ENCODE measurements around the gene FOXI2. TPM values are rescaled to one million over a fixed set of nuclear protein-coding genes. Genes with fewer than 3 reads are reported as not detected.

Gene FOXI2
- total RNA-seq, 2 donors from 2014 or later = not detected

- Mint-ChIP-seq H3K9me3 (no peaks in the 10 kb centered on the region), H3K27me3 (ENCODE audit: low read depth) (peaks cover 13% of the 10 kb centered on the region), H3K4me3 (no peak overlapping the region), H3K36me3 (ENCODE audit: insufficient read depth in 2 of 2) (no peaks in the 10 kb centered on the region), H3K4me1 (ENCODE audit: low read depth) (no peaks in the 10 kb centered on the region), H3K27ac (no peak overlapping the region)
- DNase-seq (no peak), ATAC-seq (replicated peaks in 1 of 2) (no peak)
These were observed 20.0 kb downstream of the FOXI2 start for GRCh38 chr10:127757033-127757432.

- Mint-ChIP-seq H3K4me1 (ENCODE audit: low read depth) (no peaks in the 10 kb centered on the region), H3K27ac (no peak overlapping the region), H3K27me3 (ENCODE audit: low read depth) (peaks cover 8% of the 10 kb centered on the region), H3K9me3 (no peaks in the 10 kb centered on the region), H3K4me3 (no peak overlapping the region), H3K36me3 (ENCODE audit: insufficient read depth in 2 of 2) (no peaks in the 10 kb centered on the region)
- no peak for DNase-seq
- no peak for ATAC-seq (replicated peaks in 1 of 2)
These were observed 22.3 kb downstream of the FOXI2 start for GRCh38 chr10:127759276-127759675.

DNA sequence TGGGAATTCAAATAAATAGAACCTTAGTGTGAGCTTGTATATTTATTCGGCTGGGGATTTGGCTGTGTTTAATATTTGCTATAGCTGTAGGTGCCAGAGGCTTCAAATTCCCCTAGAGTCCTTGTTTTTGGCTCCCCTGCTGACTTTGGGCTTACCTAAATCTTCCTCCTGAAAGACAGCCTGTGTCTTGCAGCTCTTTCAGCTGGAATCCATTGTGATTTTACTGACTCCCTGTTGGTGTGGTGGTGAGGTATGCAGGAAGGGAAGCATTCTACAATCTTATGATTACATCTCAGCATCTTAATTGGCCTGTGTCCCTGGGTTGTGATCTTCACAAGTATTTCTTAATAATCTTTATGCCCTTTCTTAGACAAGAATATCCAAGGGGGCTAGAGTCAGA is 25.9 kb downstream of the FOXI2 start:
- Mint-ChIP-seq H3K27me3 (ENCODE audit: low read depth) (peaks cover 8% of the 10 kb centered on the region), H3K36me3 (ENCODE audit: insufficient read depth in 2 of 2) (no peaks in the 10 kb centered on the region)

DNA sequence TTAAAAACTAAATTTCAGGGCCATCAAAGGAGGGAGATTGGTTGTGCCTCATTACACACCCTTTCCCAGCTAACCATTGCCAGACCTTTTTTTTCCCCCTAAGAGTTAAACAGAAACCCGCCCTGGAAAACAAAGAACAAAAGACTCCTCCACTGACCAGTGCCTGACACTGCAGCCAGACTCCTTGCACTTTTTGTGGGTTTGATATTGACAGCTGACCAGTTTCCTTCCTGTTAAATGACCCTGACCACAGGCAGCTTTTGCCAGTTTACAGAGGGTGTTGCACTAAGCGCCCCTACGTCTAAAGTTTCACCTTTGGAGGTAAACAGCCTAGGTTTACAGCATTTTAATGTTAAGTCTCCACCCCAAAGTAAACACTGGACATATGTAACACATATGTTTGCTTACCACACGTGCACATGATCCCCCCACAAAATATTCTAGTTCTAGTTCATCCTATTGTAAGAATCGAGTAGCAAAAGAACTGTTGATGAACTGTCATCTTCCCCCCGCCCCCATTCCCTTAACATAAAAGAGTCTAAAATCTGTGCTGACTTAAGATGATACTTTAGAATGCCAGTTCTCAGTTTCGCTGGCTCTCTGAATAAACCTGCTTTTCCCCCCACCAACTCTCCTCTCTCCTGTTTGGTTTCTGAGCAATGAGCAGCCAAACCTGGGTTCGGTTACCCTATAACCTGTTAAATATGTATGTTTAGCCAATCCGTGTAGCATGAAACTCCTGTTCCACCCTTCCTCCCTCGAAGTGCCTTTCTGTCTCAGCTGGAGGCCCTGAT is 38.0 kb downstream of the FOXI2 start:
- Mint-ChIP-seq H3K4me1 (ENCODE audit: low read depth) (no peaks in the 10 kb centered on the region), H3K9me3 (peaks cover 0 to 1% of the 10 kb centered on the region in 2 donors)

More for the DNA sequence above, 25.9 kb downstream of the FOXI2 start:
- ATAC-seq (replicated peaks in 1 of 2) (no peak), DNase-seq (no peak)
- Mint-ChIP-seq H3K27ac (no peak overlapping the region), H3K9me3 (no peaks in the 10 kb centered on the region), H3K4me3 (no peak overlapping the region), H3K4me1 (ENCODE audit: low read depth) (no peaks in the 10 kb centered on the region)

DNA sequence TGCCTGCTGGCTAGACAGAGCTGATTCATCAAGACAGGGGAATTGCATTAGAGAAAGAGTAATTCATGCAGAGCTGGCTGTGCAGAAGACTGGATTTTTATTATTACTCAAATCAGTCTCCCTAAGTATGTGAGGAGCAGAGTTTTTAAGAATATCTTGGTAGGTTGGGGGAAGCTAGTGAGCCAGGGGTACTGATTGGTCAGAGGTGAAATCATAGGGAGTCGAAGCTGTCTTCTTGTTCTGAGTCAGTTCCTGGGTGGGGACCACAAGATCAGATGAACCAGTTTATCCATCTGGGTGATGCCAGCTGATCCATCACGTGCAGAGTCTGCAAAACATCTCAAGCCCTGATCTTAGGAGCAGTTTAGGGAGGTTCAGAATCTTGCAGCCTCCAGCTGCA is 39.8 kb downstream of the FOXI2 start:
- Mint-ChIP-seq H3K27me3 (ENCODE audit: low read depth) (no peaks in the 10 kb centered on the region), H3K27ac (no peak overlapping the region)
- ATAC-seq (replicated peaks in 1 of 2) = no peak

More for the DNA sequence above, 38.0 kb downstream of the FOXI2 start:
- H3K4me3 Mint-ChIP-seq = no peak overlapping the region
- no peaks in the 10 kb centered on the region for H3K27me3 Mint-ChIP-seq (ENCODE audit: low read depth)
- no peaks in the 10 kb centered on the region for H3K36me3 Mint-ChIP-seq (ENCODE audit: insufficient read depth in 2 of 2)
- DNase-seq (no peak), ATAC-seq (replicated peaks in 1 of 2) (no peak)
- no peak overlapping the region for H3K27ac Mint-ChIP-seq

DNA sequence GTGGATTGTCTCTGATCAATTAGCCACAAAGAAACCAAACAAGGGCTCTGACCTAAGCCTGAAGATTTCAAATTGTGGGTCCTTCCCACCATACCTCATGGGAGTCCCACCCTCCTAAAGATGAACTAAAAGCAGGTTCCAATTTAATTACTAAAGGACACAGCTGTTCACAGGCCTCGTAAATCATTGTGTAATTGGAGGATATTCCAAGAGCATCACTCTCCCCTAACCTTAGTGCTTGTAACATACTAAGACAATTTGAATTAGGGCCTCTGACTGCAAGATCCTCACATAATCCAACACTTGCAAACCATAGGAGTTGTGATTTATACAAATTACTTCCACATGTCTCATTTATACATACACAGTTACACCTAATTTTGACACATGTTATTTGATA is 44.4 kb downstream of the FOXI2 start:
- Mint-ChIP-seq H3K27ac (no peak overlapping the region), H3K27me3 (ENCODE audit: low read depth) (no peaks in the 10 kb centered on the region), H3K4me3 (no peak overlapping the region), H3K4me1 (ENCODE audit: low read depth) (no peaks in the 10 kb centered on the region), H3K9me3 (peaks cover 0 to 1% of the 10 kb centered on the region in 2 donors), H3K36me3 (ENCODE audit: insufficient read depth in 2 of 2) (no peaks in the 10 kb centered on the region)
- DNase-seq = no peak
- ATAC-seq (replicated peaks in 1 of 2) = no peak

More for the DNA sequence above, 39.8 kb downstream of the FOXI2 start:
- Mint-ChIP-seq H3K4me1 (ENCODE audit: low read depth) (no peaks in the 10 kb centered on the region), H3K4me3 (no peak overlapping the region), H3K36me3 (ENCODE audit: insufficient read depth in 2 of 2) (no peaks in the 10 kb centered on the region), H3K9me3 (peaks cover 0 to 1% of the 10 kb centered on the region in 2 donors)
- no peak for DNase-seq

- Mint-ChIP-seq H3K27me3 (ENCODE audit: low read depth) (peaks cover 25% of the 10 kb centered on the region), H3K36me3 (ENCODE audit: insufficient read depth in 2 of 2) (no peaks in the 10 kb centered on the region), H3K9me3 (peaks cover 2% of the 10 kb centered on the region in 2 donors), H3K4me1 (ENCODE audit: low read depth) (no peaks in the 10 kb centered on the region), H3K4me3 (no peak overlapping the region), H3K27ac (no peak overlapping the region)
- ATAC-seq (replicated peaks in 1 of 2) (no peak), DNase-seq (no peak)
These were observed 50.9 kb downstream of the FOXI2 start for GRCh38 chr10:127787873-127788272.

- Mint-ChIP-seq H3K36me3 (ENCODE audit: insufficient read depth in 2 of 2) (no peaks in the 10 kb centered on the region), H3K4me3 (no peak overlapping the region), H3K27ac (no peak overlapping the region), H3K4me1 (ENCODE audit: low read depth) (no peaks in the 10 kb centered on the region), H3K9me3 (peaks cover 2% of the 10 kb centered on the region in 2 donors), H3K27me3 (ENCODE audit: low read depth) (peaks cover 25% of the 10 kb centered on the region)
- DNase-seq (no peak), ATAC-seq (replicated peaks in 1 of 2) (no peak)
These were observed 53.2 kb downstream of the FOXI2 start for GRCh38 chr10:127790066-127790624.

Other genes with a start within 250 kb of the FOXI2 start
- gene NPS, start 187.9 kb upstream of the FOXI2 start, total RNA-seq = not detected
- not detected for gene CLRN3, start 155.8 kb downstream of the FOXI2 start, total RNA-seq
- 10 to 100 TPM; 23.7 to 31.3 TPM for gene PTPRE, start 169.9 kb downstream of the FOXI2 start, total RNA-seq

All from activated T-cell treated with anti-CD3 and anti-CD28 coated beads, Interleukin-2, amount 50 U/mL, for 72 hours (primary cell).